NOMO-1 treated with dmso at 0.1 percent for 144 hours (cell line): ENCODE data around the gene HOXC4.
"Not testable (repeated sequence)": the region's sequence is repeated elsewhere in the genome, so short reads cannot be mapped to it uniquely, and the experiment has no call there.

ENCODE experiments used
- DNase-seq: peaks from one replicate; lab custom pipeline; 2025; ENCODE audit not compliant: unreplicated experiment; lab: John Stamatoyannopoulos, UW

The HOXC4 gene

DNA sequence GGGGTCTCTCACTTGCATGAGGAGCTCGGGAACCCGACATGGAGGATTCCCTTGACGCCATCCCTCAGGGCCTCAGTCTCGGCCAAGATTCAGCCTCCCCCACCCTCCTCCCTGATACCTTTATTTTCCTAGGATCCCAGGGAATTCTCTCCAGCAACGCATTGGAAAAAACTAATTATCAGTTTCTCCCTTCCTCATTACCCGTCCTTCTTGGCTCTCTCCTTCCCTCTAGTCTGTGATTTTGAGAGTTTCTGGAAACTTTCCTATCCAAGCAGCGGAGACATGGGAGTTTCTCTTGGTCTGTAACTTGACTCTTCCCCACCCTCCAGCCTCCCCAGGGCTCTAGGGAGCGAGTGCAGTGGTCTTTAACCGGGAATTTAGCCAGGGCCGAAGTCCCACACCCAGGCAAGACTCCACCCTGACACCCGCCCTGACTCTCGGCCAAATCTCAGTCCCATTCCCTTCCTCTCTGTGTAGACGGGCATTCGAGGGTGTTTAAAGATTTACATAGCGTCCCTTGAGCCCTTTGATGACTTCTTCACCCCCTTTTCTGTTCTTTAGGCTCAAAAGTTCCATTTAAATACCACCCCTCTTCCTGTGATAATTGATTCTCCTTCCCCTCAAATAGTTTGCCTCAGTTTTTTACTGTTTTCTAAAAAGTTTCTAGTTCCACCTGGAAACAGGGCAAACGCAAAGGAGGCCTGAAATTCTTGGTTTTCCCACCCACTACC is 14.1 kb upstream of the HOXC4 start:
- no peak for DNase-seq

DNA sequence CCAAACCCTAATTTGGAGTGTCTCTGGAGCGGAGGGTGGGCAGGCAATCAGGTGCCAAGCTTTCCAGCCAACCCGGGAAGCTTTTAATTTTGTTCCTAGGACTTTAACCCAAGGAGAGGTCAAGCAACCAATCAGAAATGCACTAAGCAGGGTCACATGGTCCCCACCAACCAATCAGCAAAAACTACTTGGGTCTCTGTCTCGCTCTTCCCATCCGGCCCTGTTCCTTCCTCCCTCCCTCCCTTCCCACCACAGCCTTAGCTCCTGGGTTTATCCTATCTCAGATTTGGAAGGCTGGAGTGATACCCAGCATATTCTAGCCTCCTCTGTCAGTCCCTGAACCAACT is 13.5 kb upstream of the HOXC4 start:
- no peak for DNase-seq

GRCh38 chr12:54040648-54041047 is 13.0 kb upstream of the HOXC4 start:
- no peak for DNase-seq

DNA sequence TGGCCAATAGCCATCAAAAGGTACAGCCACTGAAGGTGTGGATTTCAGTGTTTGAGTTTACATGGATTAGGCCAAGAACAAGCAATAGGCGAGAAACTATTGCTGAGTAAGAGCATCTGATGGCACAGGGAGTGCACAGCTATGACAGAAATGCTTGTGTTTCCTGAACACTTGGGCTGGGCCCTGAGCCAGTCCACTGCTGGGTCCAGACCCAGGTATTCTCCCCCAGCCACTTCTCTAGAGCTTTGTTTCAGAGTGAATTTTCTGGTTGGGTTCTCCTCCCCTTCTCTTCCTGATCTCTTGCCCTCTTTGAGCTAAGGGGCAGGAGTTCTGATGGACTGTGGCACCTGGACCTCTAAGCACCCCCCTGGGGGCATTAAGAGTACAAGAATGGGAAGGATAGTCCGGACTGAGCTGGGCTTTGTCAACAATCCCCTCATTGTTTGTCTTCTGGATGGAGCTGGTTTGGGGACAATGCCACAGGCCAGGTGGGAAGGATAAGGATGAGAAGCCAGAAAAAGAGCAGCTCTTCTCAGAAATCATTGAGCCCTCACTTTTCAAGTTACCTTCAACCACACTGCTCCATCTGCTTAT is 12.4 kb upstream of the HOXC4 start:
- DNase-seq, result no peak

GRCh38 chr12:54042033-54042432 is 11.6 kb upstream of the HOXC4 start:
- DNase-seq, result not testable (repeated sequence)

- DNase-seq, result no peak
These were observed 10.4 kb upstream of the HOXC4 start for GRCh38 chr12:54042970-54043853.

DNA sequence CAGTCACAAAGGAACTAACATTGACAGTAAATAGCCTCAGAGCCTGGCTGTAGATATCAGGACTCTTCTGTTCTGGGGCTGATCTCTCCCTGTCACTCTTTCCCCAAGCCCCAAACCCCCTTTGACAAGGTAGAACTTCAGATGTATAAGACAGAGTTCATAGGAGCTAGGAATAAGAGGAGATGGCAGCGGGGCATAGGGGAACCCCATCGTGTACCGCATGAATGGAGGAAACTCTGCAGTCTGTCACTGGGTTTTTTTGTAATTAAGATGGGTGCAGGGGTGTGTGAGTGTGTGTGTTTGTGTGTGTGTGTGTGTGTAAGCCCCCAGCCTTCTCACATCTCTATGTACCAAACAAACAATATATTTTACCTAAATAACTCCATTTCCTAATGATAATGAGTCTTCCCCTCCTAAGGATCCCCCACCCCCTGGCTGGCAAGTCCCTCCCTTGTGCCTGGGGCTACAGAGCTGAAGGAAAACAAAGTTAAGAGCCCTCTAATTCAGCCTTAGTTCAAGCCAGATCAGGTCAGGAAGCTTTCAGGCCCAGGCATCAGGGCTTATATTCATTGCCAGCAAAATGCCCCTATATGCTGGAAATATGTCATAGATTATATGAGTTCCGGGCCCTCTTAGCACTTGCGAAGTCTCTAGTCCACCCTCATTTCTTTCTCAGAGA is 9.1 kb upstream of the HOXC4 start:
- no peak for DNase-seq

DNA sequence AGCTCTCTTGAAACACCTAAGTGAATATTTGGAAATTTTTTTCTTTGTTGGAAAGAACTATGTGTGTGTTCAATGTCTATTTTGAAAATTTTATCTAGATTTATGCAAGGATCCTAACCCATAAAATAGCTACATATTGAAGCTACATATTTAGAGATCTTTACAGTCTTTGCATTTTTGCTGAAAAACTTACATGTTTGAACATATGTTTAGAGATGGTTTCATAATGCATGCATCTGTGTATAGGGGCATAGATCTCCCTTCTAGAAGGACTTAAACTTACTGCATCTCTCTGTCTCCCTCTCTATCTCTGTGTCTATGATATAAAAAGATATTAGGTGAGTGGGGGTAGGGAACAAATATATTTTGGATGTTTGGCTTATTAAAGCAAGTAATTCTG is 8.2 kb upstream of the HOXC4 start:
- no peak for DNase-seq

GRCh38 chr12:54045868-54046521 is 7.6 kb upstream of the HOXC4 start:
- no peak for DNase-seq

GRCh38 chr12:54046809-54047159 is 6.9 kb upstream of the HOXC4 start:
- DNase-seq, result no peak

GRCh38 chr12:54047160-54047963 is 6.3 kb upstream of the HOXC4 start:
- DNase-seq, result no peak

- DNase-seq, result no peak
These were observed 5.7 kb upstream of the HOXC4 start for GRCh38 chr12:54047964-54048303.

- no peak for DNase-seq
These were observed 5.1 kb upstream of the HOXC4 start for GRCh38 chr12:54048406-54049093.

GRCh38 chr12:54049108-54049507 is 4.5 kb upstream of the HOXC4 start:
- DNase-seq, result no peak

- DNase-seq, result no peak
These were observed 3.2 kb upstream of the HOXC4 start for GRCh38 chr12:54050482-54050810.

- no peak for DNase-seq
These were observed 2.4 kb upstream of the HOXC4 start for GRCh38 chr12:54051026-54051842.

DNA sequence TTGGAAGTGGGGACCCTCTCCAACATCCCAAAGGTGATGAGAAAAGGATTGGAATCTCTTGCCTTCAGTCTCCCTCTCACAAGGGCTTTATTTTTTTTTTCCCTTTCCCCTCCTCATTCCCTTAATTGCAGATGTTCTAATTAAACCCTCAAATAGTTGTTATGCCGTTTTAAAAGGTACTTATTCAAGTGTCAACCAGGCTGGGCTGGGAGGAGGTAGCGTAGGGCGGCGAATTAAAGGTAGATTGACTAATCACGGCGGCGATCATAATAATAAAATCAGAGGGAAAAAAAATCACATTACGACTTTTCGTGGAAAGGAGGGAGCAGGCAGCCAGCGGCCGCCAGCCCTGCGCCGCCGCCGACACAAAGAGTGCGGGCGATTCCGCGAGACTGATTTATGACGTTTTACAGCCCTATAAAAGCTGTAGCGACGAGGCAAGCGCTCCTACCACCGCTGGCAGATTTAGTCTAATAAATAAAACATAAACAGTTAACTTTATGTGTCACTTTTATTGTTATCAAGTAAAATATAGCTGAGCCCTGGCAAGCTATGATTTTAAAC is 1.7 kb upstream of the HOXC4 start:
- DNase-seq, result no peak

DNA sequence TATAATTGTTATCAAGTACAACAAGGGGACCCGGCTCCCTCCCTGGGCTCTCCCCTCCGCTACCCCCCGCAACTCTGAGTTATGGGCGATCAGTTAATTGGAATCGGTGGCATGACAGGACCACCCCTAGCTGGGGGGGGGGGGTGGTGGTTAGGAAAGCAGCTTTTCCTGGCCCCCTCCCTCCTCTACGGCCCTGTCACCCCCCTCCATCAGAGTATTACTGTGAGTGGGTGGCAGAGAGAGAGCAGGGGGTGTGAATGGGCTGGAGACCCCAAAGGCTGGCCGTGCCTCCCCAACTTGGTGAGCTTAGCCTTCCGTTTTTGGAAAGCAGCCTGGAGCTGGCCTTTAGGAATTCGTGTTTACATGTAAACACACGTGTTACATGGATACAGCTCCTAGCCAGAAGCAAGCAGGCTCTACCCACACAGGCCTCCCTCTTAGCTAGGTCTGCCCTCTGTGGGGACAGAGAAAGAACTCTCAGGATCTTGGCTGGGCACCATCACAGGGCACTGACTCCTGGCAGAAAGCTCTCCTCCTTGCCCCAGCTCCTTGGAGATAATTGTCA is 1.1 kb upstream of the HOXC4 start:
- no peak for DNase-seq
